ENCODE results near the gene SEH1L.

DNA sequence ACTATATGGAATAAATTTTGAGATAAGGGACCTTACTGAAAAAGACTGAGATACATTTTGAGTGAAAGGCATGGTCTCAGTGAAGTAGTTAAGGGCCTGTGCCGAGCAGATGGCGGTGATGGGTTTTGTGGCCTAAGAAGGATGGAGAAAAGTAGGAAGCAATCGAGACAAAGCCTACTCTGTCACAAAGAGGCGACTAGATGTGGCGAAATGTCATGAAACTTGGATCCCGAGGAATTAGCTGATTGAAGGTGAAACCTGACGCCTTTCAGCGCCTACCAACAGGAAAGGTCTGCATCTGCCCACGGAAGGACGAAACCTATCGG is 42.8 kb downstream of the SEH1L start:
- no peak for TF ChIP-seq EP300 (IDR thresholded peaks at IDR 0.05)
- TF ChIP-seq POLR2A (IDR thresholded peaks at IDR 0.05), result no peak
- TF ChIP-seq, protein P1, sequence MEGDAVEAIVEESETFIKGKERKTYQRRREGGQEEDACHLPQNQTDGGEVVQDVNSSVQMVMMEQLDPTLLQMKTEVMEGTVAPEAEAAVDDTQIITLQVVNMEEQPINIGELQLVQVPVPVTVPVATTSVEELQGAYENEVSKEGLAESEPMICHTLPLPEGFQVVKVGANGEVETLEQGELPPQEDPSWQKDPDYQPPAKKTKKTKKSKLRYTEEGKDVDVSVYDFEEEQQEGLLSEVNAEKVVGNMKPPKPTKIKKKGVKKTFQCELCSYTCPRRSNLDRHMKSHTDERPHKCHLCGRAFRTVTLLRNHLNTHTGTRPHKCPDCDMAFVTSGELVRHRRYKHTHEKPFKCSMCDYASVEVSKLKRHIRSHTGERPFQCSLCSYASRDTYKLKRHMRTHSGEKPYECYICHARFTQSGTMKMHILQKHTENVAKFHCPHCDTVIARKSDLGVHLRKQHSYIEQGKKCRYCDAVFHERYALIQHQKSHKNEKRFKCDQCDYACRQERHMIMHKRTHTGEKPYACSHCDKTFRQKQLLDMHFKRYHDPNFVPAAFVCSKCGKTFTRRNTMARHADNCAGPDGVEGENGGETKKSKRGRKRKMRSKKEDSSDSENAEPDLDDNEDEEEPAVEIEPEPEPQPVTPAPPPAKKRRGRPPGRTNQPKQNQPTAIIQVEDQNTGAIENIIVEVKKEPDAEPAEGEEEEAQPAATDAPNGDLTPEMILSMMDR (IDR thresholded peaks at IDR 0.05), result no peak

All from tibial nerve (tissue), 4 donors.